ENCODE measurements around the gene WDR64. TPM values are rescaled to one million over a fixed set of nuclear protein-coding genes. Genes with fewer than 3 reads are reported as not detected.

Gene WDR64
- total RNA-seq, 1 experiment from 2014 or later, result not detected

- Mint-ChIP-seq H3K36me3 (ENCODE audit: insufficient read depth, unreplicated experiment) (no peaks in the 10 kb centered on the region), H3K9me3 (ENCODE audit: unreplicated experiment) (no peaks in the 10 kb centered on the region), H3K27me3 (ENCODE audit: insufficient read depth, unreplicated experiment) (no peaks in the 10 kb centered on the region), H3K27ac (ENCODE audit: low read depth, unreplicated experiment) (no peak overlapping the region), H3K4me1 (ENCODE audit: insufficient read depth, unreplicated experiment) (peaks cover 12% of the 10 kb centered on the region), H3K4me3 (ENCODE audit: unreplicated experiment) (no peak overlapping the region)
- CTCF ChIA-PET, result interaction anchor here (0.6 kb wide), 2 partner anchors 8 to 1042 kb away, joined by 3 read pairs; no protein-coding TSS in a partner anchor
- TF ChIP-seq, protein P1, sequence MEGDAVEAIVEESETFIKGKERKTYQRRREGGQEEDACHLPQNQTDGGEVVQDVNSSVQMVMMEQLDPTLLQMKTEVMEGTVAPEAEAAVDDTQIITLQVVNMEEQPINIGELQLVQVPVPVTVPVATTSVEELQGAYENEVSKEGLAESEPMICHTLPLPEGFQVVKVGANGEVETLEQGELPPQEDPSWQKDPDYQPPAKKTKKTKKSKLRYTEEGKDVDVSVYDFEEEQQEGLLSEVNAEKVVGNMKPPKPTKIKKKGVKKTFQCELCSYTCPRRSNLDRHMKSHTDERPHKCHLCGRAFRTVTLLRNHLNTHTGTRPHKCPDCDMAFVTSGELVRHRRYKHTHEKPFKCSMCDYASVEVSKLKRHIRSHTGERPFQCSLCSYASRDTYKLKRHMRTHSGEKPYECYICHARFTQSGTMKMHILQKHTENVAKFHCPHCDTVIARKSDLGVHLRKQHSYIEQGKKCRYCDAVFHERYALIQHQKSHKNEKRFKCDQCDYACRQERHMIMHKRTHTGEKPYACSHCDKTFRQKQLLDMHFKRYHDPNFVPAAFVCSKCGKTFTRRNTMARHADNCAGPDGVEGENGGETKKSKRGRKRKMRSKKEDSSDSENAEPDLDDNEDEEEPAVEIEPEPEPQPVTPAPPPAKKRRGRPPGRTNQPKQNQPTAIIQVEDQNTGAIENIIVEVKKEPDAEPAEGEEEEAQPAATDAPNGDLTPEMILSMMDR (IDR thresholded peaks at IDR 0.05; ENCODE audit: unreplicated experiment), result no peak
- POLR2A ChIA-PET, result interaction anchor here (0.8 to 1.8 kb wide), 5 partner anchors 9 to 42 kb away, joined by 3 to 6 read pairs (median 4); no protein-coding TSS in a partner anchor
- no peak for DNase-seq (ENCODE audit: unreplicated experiment)
- BruUV-seq (replicated peaks), result no TSS peak
- intact Hi-C loops (cut with micrococcal nuclease), result no loop called here
These were observed 121.9 kb downstream of the WDR64 start for GRCh38 chr1:241773991-241774390.

- peaks cover 12% of the 10 kb centered on the region for H3K4me1 Mint-ChIP-seq (ENCODE audit: insufficient read depth, unreplicated experiment)
- CTCF ChIA-PET, result interaction anchor here (0.6 kb wide), 1 partner anchor 780 kb away, joined by 3 read pairs; no protein-coding TSS in a partner anchor
- POLR2A ChIA-PET, result interaction anchor here (0.6 to 1.6 kb wide), 5 partner anchors 10 to 142 kb away, joined by 3 to 6 read pairs (median 3); partner anchors contain the start of genes CHML and OPN3
- no peaks in the 10 kb centered on the region for H3K27me3 Mint-ChIP-seq (ENCODE audit: insufficient read depth, unreplicated experiment)
- no peak overlapping the region for H3K27ac Mint-ChIP-seq (ENCODE audit: low read depth, unreplicated experiment)
- no peak overlapping the region for H3K4me3 Mint-ChIP-seq (ENCODE audit: unreplicated experiment)
- DNase-seq (ENCODE audit: unreplicated experiment), result peak; percentile 49
- intact Hi-C loops (cut with micrococcal nuclease), result no loop called here
- BruUV-seq (replicated peaks), result no TSS peak
- TF ChIP-seq, protein P1 (IDR thresholded peaks at IDR 0.05; ENCODE audit: unreplicated experiment), result no peak
- H3K9me3 Mint-ChIP-seq (ENCODE audit: unreplicated experiment), result no peaks in the 10 kb centered on the region
- no peaks in the 10 kb centered on the region for H3K36me3 Mint-ChIP-seq (ENCODE audit: insufficient read depth, unreplicated experiment)
These were observed 122.9 kb downstream of the WDR64 start for GRCh38 chr1:241775021-241775420.

- DNase-seq (ENCODE audit: unreplicated experiment), result no peak
- Mint-ChIP-seq H3K4me3 (ENCODE audit: unreplicated experiment) (no peak overlapping the region), H3K4me1 (ENCODE audit: insufficient read depth, unreplicated experiment) (peaks cover 12% of the 10 kb centered on the region), H3K9me3 (ENCODE audit: unreplicated experiment) (no peaks in the 10 kb centered on the region), H3K27me3 (ENCODE audit: insufficient read depth, unreplicated experiment) (no peaks in the 10 kb centered on the region), H3K27ac (ENCODE audit: low read depth, unreplicated experiment) (no peak overlapping the region), H3K36me3 (ENCODE audit: insufficient read depth, unreplicated experiment) (no peaks in the 10 kb centered on the region)
- no TSS peak for BruUV-seq (replicated peaks)
- intact Hi-C loops (cut with micrococcal nuclease), result no loop called here
- TF ChIP-seq, protein P1 (IDR thresholded peaks at IDR 0.05; ENCODE audit: unreplicated experiment), result no peak
- POLR2A ChIA-PET, result interaction anchor here (0.7 to 1.1 kb wide), 3 partner anchors 9 to 1357 kb away, joined by 3 to 5 read pairs (median 4); no protein-coding TSS in a partner anchor
- CTCF ChIA-PET, result interaction anchor here (0.8 to 1.0 kb wide), 2 partner anchors 10 to 11 kb away, joined by 3 read pairs; no protein-coding TSS in a partner anchor
These were observed 124.8 kb downstream of the WDR64 start for GRCh38 chr1:241776911-241777310.

DNA sequence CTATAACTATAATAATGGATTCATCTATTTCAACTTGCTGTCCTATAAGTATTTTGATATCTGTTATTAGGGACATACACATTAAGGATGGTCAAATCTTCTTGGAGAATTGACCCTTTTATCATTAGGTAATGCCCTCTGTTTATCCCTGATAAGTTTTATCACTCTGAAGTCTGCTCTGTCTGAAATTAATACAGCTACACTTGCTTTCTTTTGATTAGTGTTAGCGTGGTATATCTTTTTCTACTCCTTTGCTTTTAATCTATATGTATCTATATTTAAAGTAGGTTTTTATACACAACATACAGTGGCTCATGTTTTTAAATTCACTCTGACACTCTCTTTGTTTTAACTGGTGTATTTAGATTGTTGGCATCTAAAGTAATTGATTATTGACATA is 126.0 kb downstream of the WDR64 start:
- no peaks in the 10 kb centered on the region for H3K27me3 Mint-ChIP-seq (ENCODE audit: insufficient read depth, unreplicated experiment)
- BruUV-seq (replicated peaks), result no TSS peak
- no peaks in the 10 kb centered on the region for H3K9me3 Mint-ChIP-seq (ENCODE audit: unreplicated experiment)
- no peaks in the 10 kb centered on the region for H3K36me3 Mint-ChIP-seq (ENCODE audit: insufficient read depth, unreplicated experiment)
- no peak overlapping the region for H3K4me3 Mint-ChIP-seq (ENCODE audit: unreplicated experiment)
- no peak overlapping the region for H3K27ac Mint-ChIP-seq (ENCODE audit: low read depth, unreplicated experiment)
- TF ChIP-seq, protein P1 (IDR thresholded peaks at IDR 0.05; ENCODE audit: unreplicated experiment), result no peak
- ChIA-PET POLR2A (no interaction called here), CTCF (no interaction called here)
- peaks cover 22% of the 10 kb centered on the region for H3K4me1 Mint-ChIP-seq (ENCODE audit: insufficient read depth, unreplicated experiment)
- no peak for DNase-seq (ENCODE audit: unreplicated experiment)
- intact Hi-C loops (cut with micrococcal nuclease), result no loop called here
